Stimulated activated CD8-positive, alpha-beta memory T cell treated with anti-CD3 and anti-CD28 coated beads, Interleukin-2, amount 100 ng/mL, for 1 hour (primary cell): Measurements from ENCODE around the gene IFT43.

Source experiments
- DNase-seq, 2 donors: peaks; one replicate each; pipeline ENCODE4 v3.0.0-alpha.2; 2020; ENCODE audit warnings: low read depth in 2 of 2

IFT43 gene

GRCh38 chr14:76109087-76109880 is 123.7 kb downstream of the IFT43 start:
- no peak for DNase-seq

- DNase-seq = no peak
Measured at GRCh38 chr14:76112889-76113624, 127.5 kb downstream of the IFT43 start.

- DNase-seq = no peak
Measured at GRCh38 chr14:76113691-76114090, 128.1 kb downstream of the IFT43 start.

- no peak for DNase-seq
Measured at GRCh38 chr14:76115010-76115422, 129.5 kb downstream of the IFT43 start.

DNA sequence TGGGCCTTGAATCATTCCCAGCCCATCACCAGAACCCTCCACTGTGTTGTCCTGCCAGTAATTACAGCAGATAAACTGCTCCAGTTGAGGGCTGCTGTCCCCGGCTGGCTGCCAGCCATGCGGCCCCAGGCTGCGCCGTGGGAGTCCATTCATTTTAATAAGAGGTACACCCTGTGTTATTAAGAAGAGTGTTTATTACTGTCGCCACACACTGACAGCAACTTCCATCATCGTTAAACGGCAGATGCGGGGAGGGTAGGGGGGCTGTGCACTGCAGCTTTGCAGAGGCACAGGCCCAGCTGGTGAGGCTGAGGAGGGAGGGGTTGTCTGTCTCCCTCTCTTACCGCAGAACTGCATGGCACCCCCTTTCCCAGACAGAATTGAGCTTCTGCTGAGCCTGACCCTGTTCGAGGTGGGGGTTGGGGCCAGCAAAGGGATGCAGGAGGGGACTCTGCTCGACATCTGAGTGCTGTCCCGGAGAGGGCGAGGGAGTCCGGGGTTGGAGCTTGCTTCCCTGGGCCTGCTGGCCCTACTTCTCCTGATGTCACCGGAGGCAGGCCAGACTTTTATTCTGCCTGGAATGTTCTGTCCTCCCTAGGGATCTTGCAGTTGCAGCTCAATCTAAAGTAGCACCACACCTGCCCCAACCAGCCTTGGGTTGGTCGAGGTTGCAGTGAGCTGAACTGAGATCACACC is 132.4 kb downstream of the IFT43 start:
- no peak for DNase-seq

- no peak for DNase-seq
Measured at GRCh38 chr14:76118594-76118993, 133.0 kb downstream of the IFT43 start.

GRCh38 chr14:76121089-76121748 is 135.7 kb downstream of the IFT43 start:
- no peak for DNase-seq

GRCh38 chr14:76123426-76124225 is 138.1 kb downstream of the IFT43 start:
- no peak for DNase-seq

GRCh38 chr14:76125511-76125910 is 139.9 kb downstream of the IFT43 start:
- DNase-seq = no peak

DNA sequence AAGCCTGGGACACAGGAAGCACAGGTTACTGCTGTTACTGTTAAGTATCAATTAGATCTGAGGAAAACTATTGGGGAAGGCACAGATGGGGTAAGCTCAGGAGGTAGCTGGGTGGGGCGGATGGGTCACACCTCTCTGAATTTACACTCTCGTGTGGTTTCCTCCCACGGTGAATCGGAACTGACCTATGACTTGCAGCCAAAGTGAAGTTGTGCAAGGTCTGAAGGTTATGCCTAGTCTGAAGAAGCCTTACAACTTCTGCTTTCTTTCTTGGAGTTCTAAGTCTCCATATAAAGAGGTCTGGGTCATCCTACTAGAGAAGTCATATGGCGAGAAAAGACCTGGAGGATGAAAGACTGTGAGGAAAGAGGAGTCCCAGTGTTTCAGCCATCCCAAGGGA is 140.5 kb downstream of the IFT43 start:
- no peak for DNase-seq

GRCh38 chr14:76129851-76130576 is 144.5 kb downstream of the IFT43 start:
- DNase-seq = no peak

GRCh38 chr14:76131071-76131965 is 145.8 kb downstream of the IFT43 start:
- no peak for DNase-seq

GRCh38 chr14:76133103-76133502 is 147.5 kb downstream of the IFT43 start:
- no peak for DNase-seq
